Pancreas (tissue), 10 donors: ENCODE results near the gene C1orf159. TPM values are rescaled to one million over a fixed set of nuclear protein-coding genes. Genes with fewer than 3 reads are reported as not detected.

ENCODE experiments used
- ATAC-seq, 4 donors: fragments of 200-7000 bp; cut with Tn5 transposase; one replicate each; pipeline versions ENCODE4 v1.8.0 to v1.9.1; 2020; ENCODE audit warnings: mild to moderate bottlenecking in 4 of 4, moderate library complexity in 4 of 4
- DNase-seq, 6 donors: peaks; one replicate each; pipeline ENCODE4 v3.0.0-alpha.2; 2020
- FAIRE-seq: peaks from 2 replicates; lab custom pipeline; 2012; peaks lifted over from hg19 to GRCh38; lab: Jason Lieb, UNC
- H3K27ac ChIP-seq, 4 donors: fragments of 200-600 bp; sonication (generic); 1 replicate in 3 of 4; 2 replicates in 1 of 4; pipeline versions ENCODE4 v1.5.0 to v1.8.0; 2020
- H3K27me3 ChIP-seq, 4 donors: fragments of 200-600 bp; one replicate each; pipeline ENCODE4 v1.8.0; 2021
- H3K36me3 ChIP-seq, 3 donors: fragments of 200-600 bp; sonication (generic) in 1 of 3; one replicate each; pipeline versions ENCODE4 v1.5.0 to v1.8.0; 2020 to 2021
- H3K4me1 ChIP-seq, 3 donors: fragments of 200-600 bp; one replicate each; pipeline ENCODE4 v1.8.0; 2021
- H3K4me3 ChIP-seq, 4 donors: fragments of 200-600 bp; sonication (generic) in 2 of 4; one replicate each; pipeline versions ENCODE4 v1.5.0 to v1.8.0; 2020 to 2021
- H3K9me3 ChIP-seq, 4 donors: fragments of 200-600 bp; one replicate each; pipeline ENCODE4 v1.8.0; 2021
- WGBS, 2 donors: extraction: QIAGEN DNeasy Blood & Tissue Kit; methylation state at CpG; one replicate each; pipeline ENCODE4 v1.1.7; 2013; 5-methylcytosine and 5-hydroxymethylcytosine counted together
- intact Hi-C, 3 donors: fragments of 100-400 bp; cut with DNase I; formaldehyde crosslinking; loops; one replicate each; pipeline versions ENCODE4 v1.11.1 to v1.14.2; 2022
- polyA plus RNA-seq, 2 donors: library from polyadenylated mRNA; stranded (reverse); fragments of 200-250 nt; gene quantifications; one replicate each; pipeline ENCODE4 v1.2.3, GENCODE V29; 2013
- total RNA-seq, 6 donors: library from RNA; stranded (reverse); fragmentation: NEBNext Ultra II Directional in 4 of 6; extraction: Animal tissue kit (Norgen Biotek cat#: 25700) in 4 of 6; gene quantifications; one replicate each; pipeline versions ENCODE4 v1.2.1 to v1.2.4, GENCODE V29; 2021 to 2023
- TF ChIP-seq, protein P1 (sequence below), 4 donors: fragments of 200-600 bp; sonication (generic) in 3 of 4; IDR thresholded peaks; one replicate each; pipeline versions ENCODE4 v1.5.0 to v1.8.0; 2021; ENCODE audit warnings: antibody characterized with exemption in 4 of 4
- donor health status: healthy with polysubstance abuse.
- donor health status: DM: no; HTN: no; CAD: no; lungs with moderate emphysema.
- donor health status: DM: no; HTN: no; CAD: no.
- donor health status: control.
- donor health status: control.
- donor health status: Bipolar disorder and iron deficiency.
- donor health status: DM: yes; HTN: yes; CAD: no.
- donor health status: DM: no; HTN: no; CAD: no.
- donor health status: DM: no; HTN: no; CAD: no.
- donor health status: DM: yes; HTN: yes; CAD: no.

The C1orf159 gene
- total and polyA plus RNA-seq, 8 donors = 3.0 to 30.7 (median 4.9) TPM

DNA sequence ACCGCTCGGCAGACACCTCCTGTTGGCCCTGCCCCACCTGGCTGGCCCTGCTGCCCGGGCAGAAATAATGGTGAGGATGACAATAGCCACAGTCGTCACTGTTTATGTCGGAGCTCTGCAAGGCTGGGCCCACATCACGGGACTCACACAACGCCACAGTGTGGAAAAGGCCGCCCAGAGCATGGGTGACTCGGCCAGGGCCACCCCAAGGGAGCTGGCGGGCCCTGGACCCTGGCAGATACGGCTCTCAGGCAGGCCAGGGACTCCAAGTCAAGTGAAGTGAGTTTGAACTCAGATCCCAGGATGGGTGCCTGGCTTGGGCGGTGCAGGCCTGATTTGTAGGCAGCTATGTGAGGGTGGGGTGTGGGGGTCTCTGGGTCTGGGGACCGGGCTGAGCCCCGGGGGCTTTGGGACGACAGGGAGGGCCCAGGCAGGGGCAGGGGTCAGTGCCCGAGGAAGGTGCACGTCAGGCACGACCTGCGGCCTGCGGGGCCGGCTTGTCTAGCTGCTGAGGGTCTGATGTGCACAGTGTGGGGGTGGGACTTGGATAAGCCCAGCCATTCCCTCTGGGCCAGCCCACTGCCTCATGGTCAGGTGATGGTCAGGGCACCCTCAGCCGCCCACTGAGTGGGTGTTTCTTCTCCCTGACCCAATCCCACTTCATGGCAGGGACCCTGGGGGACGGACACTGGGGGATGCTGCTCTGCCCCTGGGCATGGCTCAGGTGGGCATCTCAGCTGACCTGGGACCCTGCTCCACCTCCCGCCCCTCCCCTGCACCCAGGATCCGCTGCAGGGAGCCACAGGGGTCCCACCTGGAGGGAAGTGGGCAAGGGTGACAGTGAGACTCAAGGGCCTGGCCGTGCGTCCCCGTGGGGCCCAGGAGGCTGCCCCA lies 42.8 kb downstream of the C1orf159 start:
- Histone ChIP-seq H3K36me3 (no peaks in the 10 kb centered on the region), H3K27me3 (no peaks in the 10 kb centered on the region), H3K4me1 (no peaks in the 10 kb centered on the region), H3K9me3 (no peaks in the 10 kb centered on the region), H3K27ac (peak overlapping the region in 1 of 4 donors; percentile 41), H3K4me3 (no peak overlapping the region)
- 65 to 76% methylated on average over 25 to 28 of the region's 28 CpGs for WGBS, 2 donors
- FAIRE-seq (no peak), ATAC-seq (no peak), DNase-seq (peak in 2 of 6 donors; percentile 27 to 64)
- TF ChIP-seq, protein P1, sequence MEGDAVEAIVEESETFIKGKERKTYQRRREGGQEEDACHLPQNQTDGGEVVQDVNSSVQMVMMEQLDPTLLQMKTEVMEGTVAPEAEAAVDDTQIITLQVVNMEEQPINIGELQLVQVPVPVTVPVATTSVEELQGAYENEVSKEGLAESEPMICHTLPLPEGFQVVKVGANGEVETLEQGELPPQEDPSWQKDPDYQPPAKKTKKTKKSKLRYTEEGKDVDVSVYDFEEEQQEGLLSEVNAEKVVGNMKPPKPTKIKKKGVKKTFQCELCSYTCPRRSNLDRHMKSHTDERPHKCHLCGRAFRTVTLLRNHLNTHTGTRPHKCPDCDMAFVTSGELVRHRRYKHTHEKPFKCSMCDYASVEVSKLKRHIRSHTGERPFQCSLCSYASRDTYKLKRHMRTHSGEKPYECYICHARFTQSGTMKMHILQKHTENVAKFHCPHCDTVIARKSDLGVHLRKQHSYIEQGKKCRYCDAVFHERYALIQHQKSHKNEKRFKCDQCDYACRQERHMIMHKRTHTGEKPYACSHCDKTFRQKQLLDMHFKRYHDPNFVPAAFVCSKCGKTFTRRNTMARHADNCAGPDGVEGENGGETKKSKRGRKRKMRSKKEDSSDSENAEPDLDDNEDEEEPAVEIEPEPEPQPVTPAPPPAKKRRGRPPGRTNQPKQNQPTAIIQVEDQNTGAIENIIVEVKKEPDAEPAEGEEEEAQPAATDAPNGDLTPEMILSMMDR (IDR thresholded peaks at IDR 0.05) = no peak
- intact Hi-C loops = no loop called here

DNA sequence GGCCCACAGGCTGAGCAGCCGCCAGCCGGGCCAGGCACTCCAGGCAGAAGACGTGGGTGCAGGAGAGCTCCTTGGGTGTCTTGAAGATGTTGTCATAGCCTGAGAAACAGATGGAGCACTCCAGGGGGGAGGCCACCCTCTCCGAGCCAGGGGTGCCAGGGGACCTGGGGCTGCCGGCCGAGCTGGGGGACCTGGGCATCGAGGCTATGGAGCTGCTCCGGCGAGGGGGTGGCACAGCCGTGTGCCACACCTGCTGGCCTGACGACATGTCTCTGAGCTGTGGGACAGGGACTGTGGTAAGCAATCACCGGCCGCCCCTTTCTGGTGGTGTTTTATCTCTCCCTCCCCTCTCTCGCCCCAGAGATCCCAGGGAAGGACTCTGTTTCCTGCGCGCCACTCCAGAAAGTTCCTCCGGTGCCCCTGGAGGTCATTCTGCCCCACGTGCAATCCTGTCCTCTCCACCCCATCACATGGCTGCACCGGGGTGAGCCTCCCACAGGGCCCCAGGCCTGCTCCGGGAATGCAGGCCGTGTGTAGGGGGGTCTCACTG lies 43.5 kb downstream of the C1orf159 start:
- intact Hi-C loops = no loop called here
- no peaks in the 10 kb centered on the region for H3K27me3 ChIP-seq
- H3K9me3 ChIP-seq = no peaks in the 10 kb centered on the region
- TF ChIP-seq, protein P1 (IDR thresholded peaks at IDR 0.05) = no peak
- H3K27ac ChIP-seq = no peak overlapping the region
- H3K36me3 ChIP-seq = no peaks in the 10 kb centered on the region
- no peaks in the 10 kb centered on the region for H3K4me1 ChIP-seq
- DNase-seq (peak in 1 of 6 donors; percentile 21), FAIRE-seq (no peak), ATAC-seq (no peak)
- 61 to 68% methylated on average over 17 to 21 of the region's 21 CpGs for WGBS, 2 donors
- no peak overlapping the region for H3K4me3 ChIP-seq

DNA sequence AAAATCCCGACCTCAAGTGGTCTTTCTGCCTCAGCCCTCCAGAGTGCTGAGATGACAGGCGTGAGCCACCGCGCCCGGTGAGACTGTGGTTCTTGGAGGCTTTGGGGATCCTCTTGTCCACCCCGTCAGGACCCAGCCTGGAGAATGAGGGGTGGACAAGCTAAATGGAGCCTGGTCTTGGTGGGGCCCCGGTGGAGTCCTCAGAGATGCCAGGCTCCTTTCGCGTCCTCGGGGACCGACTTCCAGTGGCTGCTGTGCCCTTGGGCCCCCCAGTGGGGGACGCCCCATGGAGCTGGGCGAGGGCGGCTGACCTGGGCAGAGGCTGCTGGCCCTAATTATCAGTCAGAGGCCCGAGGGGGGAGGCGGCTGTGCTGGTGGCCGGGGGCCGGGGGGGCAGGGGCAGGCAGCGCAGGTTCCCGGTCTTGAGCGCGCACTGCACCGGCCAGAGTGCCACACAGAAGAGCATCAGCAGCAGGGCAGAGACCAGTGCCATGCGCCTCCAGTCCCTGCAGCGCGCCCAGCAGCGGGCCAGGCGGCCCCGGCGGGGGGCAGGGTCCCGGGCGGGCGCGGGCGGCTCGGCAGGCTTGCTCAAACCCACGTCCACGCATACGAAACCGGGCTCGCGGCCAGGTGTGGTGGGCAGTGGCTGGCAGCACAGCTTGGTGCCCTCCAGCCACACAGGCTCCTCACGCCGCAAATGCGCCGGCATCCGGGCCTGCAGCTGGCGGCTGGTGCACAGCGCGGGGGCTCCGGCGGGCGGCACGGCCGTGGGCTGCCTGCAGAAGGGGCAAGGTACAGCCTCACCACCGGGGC lies 44.2 kb downstream of the C1orf159 start:
- DNase-seq (peak in 1 of 6 donors; percentile 49), FAIRE-seq (no peak), ATAC-seq (no peak)
- Histone ChIP-seq H3K4me1 (no peaks in the 10 kb centered on the region), H3K36me3 (no peaks in the 10 kb centered on the region), H3K27me3 (no peaks in the 10 kb centered on the region), H3K27ac (no peak overlapping the region), H3K9me3 (no peaks in the 10 kb centered on the region), H3K4me3 (no peak overlapping the region)
- intact Hi-C loops = no loop called here
- TF ChIP-seq, protein P1 (IDR thresholded peaks at IDR 0.05) = no peak
- WGBS, 2 donors = 70 to 81% methylated on average over 44 to 56 of the region's 56 CpGs

DNA sequence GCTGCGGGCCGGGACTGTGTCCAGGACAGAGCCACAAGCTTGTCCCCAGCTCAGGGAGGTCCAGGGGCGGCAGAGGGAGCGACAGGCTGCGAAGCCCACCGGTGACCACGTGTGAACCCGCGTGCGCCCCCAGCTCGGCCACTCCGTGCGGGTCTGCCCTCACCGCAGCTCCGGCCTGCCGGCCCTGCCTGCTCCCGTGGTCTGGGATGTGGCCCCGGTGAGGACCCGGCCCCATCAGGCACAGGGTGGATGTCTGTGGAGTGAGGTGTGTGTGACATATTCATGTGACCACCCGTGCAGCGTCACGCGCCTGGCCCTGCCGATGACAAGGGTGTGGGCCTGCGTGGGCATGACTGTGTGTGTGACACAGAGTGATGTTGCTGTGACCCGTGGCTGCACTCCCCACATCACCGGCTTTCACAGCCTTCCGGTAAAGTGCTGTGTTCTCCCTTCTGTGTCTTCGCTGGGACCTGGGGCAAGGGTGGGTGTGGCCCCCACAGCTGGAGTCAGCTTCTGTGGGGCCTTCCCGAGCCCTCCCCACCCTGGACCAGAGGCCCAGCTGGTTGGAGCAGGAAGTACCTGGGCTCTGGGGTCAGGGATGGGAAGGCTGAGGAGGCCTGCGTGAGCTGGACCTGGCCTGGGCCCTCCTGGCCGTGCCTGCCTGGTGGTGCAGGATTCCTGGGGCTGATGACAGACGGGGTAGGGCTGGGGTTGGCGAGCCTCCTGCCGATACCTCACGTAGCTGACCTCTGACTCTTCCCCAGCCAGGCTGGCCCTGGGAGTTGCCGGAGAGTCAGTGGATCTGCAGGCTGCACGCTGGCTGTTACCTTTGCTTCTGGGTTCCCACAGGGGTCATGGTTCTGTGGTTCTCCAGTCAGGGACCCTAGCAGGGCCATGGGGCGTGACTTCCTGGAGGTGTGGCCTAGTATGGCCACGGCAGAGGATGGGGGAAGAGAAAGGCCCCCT lies 45.9 kb downstream of the C1orf159 start:
- Histone ChIP-seq H3K9me3 (no peaks in the 10 kb centered on the region), H3K4me1 (no peaks in the 10 kb centered on the region), H3K27ac (no peak overlapping the region), H3K36me3 (no peaks in the 10 kb centered on the region), H3K27me3 (no peaks in the 10 kb centered on the region), H3K4me3 (peak overlapping the region; percentile 22 to 59 (median 37))
- WGBS, 2 donors = 57 to 59% methylated on average over 40 of the region's 40 CpGs
- intact Hi-C loops = loop anchor here in 2 of 3 donors (5.0 to 10.0 kb wide), 2 partner anchors 85 to 88 kb away; partner anchors contain the start of gene PERM1 (in 2 of the 2)
- peak in 1 of 6 donors; percentile 66 for DNase-seq
- FAIRE-seq = no peak
- ATAC-seq = no peak
- TF ChIP-seq, protein P1 (IDR thresholded peaks at IDR 0.05) = no peak
